Lower leg skin (tissue), 3 donors: ENCODE results near the gene KRT2.

Source experiments
- CTCF ChIP-seq, 3 donors: fragments of 450-650 bp; IDR thresholded peaks; one replicate each; pipeline ENCODE4 v1.5.1; 2016; ENCODE audit warnings: antibody characterized with exemption in 3 of 3, mild to moderate bottlenecking in 3 of 3, moderate library complexity in 2 of 3
- POLR2A ChIP-seq, 2 donors: fragments of 450-650 bp; IDR thresholded peaks; one replicate each; pipeline ENCODE4 v1.6.1; 2016 to 2017; ENCODE audit warnings: antibody characterized with exemption in 2 of 2, mild to moderate bottlenecking in 1 of 2, moderate library complexity in 1 of 2

- TF ChIP-seq CTCF (IDR thresholded peaks at IDR 0.05) = no peak
- no peak for TF ChIP-seq POLR2A (IDR thresholded peaks at IDR 0.05)
These were observed 15.8 kb downstream of the KRT2 start for GRCh38 chr12:52636189-52636588.
